Measurements from ENCODE around the gene LBR.
"Not testable (repeated sequence)": the region's sequence is repeated elsewhere in the genome, so short reads cannot be mapped to it uniquely, and the experiment has no call there.

Gene LBR

DNA sequence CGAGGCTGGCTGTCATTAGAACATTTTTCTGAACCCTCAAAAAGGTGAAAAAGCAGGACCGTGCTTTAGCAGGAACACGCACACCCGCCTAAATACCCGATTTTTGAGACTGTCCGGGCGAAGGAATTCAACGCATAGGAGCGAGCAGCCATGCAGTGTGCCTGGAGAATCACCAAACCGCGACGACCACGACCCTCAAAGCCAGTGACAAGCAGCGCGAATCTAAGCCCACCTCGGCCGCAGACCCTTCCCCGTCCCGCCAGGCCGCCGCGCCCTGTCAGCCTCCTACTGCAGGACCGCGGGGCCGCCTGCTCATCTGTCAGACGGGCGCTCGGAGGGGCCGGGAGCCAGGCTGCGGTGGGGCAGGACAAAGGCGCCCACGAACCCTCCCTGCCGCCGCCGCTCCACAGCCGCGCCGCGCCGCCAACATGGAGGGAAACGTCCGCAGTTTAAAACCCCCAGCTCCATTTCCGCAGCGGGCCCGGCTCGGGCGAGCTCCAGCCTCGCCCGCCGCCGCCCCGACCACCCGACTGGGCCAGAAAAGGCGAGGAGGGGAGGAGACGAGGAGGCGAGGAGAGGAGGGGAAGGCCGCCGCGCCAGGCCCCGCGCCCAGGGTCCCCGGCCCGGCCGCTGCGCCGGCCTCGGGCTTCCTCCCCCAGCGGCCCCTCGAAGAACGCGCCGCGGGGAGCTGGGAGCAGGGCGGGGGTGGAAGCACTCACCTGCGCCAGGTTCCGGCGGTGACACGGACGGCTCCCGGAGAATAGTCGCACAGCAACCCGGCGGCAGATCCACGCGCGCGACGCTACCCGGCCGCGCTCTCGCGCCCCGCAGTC, at the start of gene LBR:
Gene LBR (minus strand): TSS at position 804 of the 833 bp plus-strand sequence. CDS start 3,963 bp downstream, outside the sequence.
- DNase-seq (ENCODE audit: low read depth): no peak

GRCh38 chr1:225477296-225477911, 49.6 kb upstream of the LBR start:
- DNase-seq (ENCODE audit: low read depth): no peak

DNA sequence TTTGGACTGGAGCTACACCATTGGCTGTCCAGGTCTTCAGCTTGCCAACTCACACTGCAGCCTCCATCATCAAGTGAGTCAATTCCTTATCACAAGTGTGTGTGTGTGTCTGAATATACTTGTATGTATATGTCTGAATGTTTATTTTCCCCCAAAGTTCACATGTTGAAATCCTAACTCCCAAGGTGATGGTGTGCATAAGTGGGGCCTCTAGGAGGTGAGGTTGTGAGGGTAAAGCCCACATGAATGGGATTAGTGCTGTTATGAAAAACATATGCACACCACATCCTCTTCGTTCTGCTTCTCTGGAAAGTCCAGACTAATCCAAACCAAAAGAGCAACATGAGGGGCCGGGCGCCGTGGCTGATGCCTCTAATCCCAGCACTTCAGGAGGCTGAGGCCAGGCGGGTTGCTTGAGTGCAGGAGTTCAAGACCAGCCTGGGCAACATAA, 48.7 kb upstream of the LBR start:
- no peak for DNase-seq (ENCODE audit: low read depth)

- no peak for DNase-seq (ENCODE audit: low read depth)
These were observed 48.3 kb upstream of the LBR start for GRCh38 chr1:225476100-225476511.

DNA sequence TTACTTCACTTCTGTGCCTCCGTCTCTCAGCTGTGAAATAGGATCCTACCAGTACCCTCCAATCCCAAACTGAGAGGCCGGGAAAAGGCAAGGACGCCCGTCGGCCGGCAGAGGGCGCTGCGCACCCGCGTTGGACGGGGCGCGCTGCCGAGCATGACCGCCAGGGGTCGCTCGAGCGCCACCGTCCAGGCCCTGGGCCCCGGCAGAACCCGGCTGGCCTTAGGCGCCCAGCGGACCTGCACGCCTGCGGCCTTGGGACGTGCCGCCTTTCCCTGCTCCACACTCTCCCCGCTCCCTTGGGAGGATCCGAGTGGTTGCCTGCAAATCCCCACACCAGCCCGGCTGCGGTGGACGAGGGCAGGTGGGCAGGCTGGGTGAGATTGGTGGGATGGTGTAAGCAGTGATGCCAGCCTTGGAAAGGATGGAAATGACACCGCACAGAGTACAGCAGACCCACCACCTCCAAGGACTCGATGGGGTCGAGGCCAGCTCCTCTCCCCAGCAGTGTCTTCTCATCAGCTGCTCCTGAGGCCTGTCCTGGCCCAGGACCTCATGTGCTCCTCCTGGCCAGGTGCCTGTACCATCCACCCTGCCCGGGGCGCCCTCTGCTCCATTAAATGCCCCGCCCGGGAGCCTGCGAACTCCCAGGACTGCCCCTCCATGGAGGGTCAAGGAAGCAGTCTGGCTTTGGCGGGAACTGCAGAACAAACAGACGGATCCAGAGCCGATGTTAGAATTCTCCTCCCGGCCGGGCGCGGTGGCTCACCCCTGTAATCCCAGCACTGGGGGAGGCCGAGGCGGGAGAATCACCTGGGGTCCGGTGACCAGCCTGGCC, 47.4 kb upstream of the LBR start:
- peak; percentile 34 for DNase-seq (ENCODE audit: low read depth)

DNA sequence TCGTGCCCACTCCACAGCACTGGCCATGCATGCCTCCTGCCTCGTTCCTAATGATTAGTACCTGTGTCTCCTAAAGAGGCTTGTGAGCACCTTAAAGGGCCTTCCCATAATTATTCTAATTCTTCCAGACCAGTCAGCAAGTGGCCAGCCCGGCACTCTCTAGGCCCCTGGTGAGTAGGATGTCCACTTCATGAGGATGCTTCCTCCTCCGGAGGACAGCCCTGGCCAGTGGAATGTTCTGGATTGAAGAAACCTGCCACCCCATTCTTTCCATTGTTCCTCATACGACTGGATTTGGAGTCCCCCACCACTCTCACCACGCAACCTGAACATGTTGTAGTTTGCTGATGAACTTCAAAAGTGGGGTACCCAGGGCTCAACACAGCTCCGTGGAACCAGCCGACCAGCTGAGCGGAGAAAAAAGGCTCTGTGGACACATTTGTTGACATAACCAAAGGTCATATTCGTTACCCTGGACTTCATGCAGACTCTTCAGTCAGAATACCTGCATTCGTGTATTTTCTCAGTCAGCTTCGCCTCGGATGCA, 46.7 kb upstream of the LBR start:
- no peak for DNase-seq (ENCODE audit: low read depth)

GRCh38 chr1:225473676-225474438, 46.0 kb upstream of the LBR start:
- not testable (repeated sequence) for DNase-seq (ENCODE audit: low read depth)

DNA sequence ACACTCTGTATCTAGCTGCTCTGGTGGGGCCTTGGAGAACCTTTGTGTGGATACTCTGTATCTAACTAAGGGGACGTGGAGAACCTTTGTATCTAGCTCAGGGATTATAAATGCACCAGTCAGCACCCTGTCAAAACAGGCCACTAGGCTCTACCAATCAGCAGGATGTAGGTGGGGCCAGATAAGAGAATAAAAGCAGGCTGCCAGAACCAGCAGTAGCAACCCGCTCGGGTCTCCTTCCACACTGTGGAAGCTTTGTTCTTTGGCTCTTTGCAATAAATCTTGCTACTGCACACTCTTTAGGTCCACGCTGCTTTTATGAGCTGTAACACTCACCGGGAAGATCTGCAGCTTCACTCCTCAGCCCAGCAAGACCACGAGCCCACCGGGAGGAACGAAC, 45.4 kb upstream of the LBR start:
- DNase-seq (ENCODE audit: low read depth): not testable (repeated sequence)

DNA sequence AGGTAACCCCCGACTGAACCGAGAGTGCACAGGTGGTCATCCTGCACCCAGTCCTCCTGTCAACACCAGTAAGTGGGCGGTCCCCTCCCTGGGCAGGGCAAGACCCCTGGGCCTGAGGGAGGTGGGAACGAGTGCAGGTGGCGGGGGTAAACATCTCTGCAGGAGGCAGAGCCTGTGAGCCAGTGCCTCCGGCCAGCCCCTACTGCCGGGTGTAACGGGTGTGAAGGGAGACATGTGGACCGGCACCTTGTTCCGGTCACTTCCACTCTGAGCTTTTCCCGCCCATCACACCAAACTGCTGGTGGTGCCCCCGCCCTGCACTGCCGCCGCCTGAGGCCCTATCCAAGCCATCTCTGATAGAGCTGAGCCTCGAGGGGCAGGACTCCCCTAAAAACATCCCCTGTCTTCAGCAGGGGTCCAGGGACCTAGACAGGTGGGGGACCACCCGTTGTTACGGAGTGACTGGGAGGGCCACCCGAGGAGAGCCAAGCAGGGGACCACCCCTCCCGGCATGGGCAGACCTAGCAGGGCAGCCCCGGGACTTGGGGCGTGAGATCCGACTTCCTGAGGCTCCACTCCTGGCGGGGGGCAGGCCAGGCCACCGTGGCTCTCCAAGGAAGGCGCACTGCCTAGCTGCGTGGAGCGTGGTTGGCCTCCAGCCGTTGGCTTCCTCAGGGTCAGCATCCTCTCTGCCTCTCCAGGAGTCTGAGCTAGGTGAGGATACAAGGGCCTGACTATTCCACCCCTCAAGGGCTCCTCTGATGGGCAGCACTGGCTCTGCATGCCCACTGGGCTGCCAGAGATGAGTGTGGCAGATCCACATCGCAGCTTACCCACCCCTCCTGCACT, 43.8 kb upstream of the LBR start:
- no peak for DNase-seq (ENCODE audit: low read depth)

DNA sequence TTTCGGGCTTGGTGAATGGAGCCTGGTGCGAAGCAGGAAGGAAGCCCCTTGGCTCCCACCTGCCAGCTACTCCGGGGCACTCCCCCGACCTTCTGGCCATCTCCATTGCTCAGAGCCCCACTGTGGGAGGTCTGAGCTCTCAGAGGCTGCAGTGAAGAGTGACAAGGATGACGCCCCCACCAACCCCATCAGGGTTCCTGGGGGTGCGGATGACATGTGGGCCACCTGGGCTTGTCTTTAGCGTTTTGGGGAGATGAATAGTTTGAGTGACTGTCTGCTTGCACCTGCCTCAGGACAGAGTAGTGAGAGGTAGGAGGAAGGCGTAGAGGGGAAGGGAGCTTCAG, 43.2 kb upstream of the LBR start:
- DNase-seq (ENCODE audit: low read depth): no peak

GRCh38 chr1:225470211-225471108, 42.6 kb upstream of the LBR start:
- no peak for DNase-seq (ENCODE audit: low read depth)

GRCh38 chr1:225469051-225469450, 41.2 kb upstream of the LBR start:
- no peak for DNase-seq (ENCODE audit: low read depth)

DNA sequence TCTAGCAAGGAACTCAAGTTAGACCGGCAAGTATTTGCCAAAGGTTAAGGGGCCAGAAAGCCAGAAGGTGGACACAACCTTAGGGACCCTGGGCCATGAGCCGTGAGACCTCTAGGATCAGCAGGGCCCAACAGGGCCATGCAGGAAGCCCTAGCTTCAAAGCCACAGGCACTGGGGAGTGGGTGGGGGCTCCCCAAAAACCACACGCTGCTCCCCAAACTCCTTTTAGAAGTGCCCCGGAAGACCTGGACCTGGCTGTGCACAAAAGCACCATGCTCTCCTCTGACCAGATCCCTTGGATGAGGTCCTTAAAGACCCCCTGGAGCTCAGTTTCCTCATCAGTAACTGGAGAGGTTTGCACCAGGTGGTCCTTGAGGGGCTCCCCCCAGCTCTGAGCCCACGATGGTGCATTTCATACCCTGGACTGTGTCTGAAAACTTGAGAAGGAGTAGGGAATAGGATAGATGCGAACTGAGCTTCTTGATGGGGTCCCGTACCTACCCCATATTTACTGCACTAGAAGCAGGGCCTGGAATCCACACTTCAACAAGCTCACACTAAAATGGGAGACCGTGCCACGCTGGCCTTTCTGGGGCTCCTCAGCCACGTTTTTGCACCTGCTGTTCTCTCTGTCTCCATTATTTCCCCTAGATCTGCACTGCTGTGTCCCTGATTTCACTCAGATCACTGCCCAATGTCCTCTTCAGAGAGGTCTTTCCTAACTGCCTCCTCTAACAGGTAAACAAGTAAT, 40.6 kb upstream of the LBR start:
- DNase-seq (ENCODE audit: low read depth): no peak

DNA sequence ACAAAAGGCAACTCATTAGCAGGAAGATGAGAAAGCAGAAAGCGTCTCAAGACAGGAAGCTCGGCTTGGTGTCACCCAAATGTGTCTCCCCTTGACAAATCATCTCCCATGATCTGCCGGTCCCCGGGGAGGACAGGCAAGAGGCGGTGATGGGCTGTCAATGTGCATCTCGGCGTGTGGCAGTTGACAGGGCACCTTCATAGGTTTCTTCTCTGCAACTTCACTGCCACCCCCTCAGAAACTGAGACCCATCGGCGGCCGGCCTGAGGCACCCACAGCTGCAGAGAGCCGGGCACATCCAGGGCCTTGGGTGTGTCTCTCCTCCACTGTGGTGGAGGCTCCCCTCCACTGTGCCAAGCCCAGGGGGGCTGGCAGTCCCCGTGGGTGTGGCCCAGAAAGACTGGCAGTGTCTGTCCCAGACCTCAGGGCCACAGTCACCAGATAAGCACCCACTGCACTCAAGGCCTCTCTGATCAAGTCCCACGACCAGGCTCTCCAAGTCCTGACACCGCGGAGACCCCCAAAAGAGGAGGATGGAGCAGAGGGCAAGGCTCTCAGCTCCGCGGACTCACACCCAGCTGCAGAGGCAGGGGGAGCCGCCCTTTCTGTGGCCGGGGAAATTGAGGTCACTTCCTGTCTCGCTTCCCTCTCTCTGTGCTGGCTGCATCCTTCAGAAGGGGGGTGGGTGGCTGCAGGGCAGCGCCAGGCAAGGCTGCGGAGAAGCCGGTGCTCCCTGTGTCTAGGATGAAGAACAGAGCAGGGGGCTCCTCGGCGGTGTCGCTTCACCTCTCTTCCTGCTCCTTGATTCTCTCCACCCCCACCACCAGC, 39.6 kb upstream of the LBR start:
- peak; percentile 61 for DNase-seq (ENCODE audit: low read depth)

- no peak for DNase-seq (ENCODE audit: low read depth)
These were observed 39.0 kb upstream of the LBR start for GRCh38 chr1:225466848-225467192.

DNA sequence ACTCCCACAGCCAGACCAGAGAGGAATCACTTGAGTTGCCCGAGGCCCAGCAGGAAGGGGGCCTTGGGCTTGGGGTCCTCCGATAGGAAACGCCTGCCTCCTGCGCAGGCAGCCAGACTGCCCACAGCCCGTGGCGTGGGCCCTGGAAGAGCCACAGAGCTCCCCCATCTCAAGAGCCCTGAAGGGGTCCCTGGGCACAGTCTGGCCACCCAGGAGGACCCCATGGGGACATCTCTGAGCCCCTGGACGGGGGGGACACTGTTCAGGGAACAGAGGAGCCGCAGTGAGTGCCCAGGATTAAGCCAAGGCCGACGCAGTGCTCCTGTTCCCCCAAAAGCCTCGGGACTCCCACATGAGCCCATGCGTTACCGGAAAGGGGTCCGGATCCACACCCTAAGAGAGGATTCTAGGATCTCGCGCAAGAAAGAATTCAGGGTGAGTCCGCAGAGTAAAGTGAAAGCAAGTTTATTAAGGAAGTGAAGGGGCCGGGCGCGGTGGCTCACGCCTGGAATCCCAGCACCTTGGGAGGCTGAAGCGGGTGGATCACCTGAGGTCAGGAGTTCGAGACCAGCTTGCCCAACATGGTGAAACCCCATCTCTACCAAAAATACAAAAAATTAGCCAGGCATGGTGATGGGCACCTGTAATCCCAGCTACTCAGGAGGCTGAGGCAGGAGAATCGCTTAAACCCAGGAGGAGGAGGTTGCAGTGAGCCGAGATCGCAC, 38.1 kb upstream of the LBR start:
- no peak for DNase-seq (ENCODE audit: low read depth)
